GM18907 (cell line): ENCODE results near the gene COL4A6.

ENCODE experiments used
- ATAC-seq: cut with Tn5 transposase; IDR thresholded peaks from one replicate; pipeline ENCODE4 v1.9.1; 2021; ENCODE audit warnings: mild to moderate bottlenecking, moderate library complexity; ENCODE audit not compliant: unreplicated experiment

Gene COL4A6

GRCh38 chrX:108117988-108118387 is 320.2 kb downstream of the COL4A6 start:
- ATAC-seq = no peak

DNA sequence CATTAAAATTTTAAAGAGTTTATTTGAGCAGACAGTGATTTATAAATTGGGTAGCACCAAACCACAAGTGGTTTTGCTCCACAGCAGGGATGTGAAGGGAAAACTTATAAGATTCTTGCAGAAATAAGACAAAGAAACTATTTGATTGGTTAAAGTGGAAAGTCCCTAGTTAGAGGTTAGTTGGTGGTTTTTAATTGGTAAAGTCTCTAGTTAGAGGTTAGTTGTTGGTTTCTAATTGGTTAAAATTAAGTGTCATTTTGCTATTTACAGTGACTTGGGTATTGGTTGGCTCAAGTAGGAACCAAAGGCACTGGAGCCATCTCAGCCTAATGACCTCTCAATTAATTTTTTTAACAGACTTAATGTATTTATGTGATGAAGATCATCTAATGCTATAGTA is 323.7 kb downstream of the COL4A6 start:
- no peak for ATAC-seq
